Keratinocyte (primary cell): Measurements from ENCODE around the gene PLXNB1. TPM values are rescaled to one million over a fixed set of nuclear protein-coding genes. Genes with fewer than 3 reads are reported as not detected.
A peak's percentile ranks its signal among the peaks of the same experiment; 100 is the strongest.

Experiments used
- DNase-seq: peaks from one replicate; pipeline ENCODE4 v3.0.0-alpha.2; 2011; ENCODE audit warnings: low read depth, missing footprints, low spot score
- FAIRE-seq: peaks from 2 replicates; lab custom pipeline; 2011; peaks lifted over from hg19 to GRCh38; lab: Jason Lieb, UNC
- H2AFZ ChIP-seq: 2 replicates; pipeline ENCODE4 v1.6.0; 2012; ENCODE audit warnings: low read length, control low read depth, inconsistent platforms; ENCODE audit not compliant: control insufficient read depth
- H3K27ac ChIP-seq: 2 replicates; pipeline ENCODE4 v1.5.1; 2011; ENCODE audit warnings: low read length; ENCODE audit not compliant: control insufficient read depth, insufficient read depth
- H3K27me3 ChIP-seq: 3 replicates; pipeline ENCODE4 v1.6.0; 2011; ENCODE audit warnings: low read length; ENCODE audit not compliant: control insufficient read depth, insufficient read depth; ENCODE audit errors: extremely low read depth
- H3K36me3 ChIP-seq, 2 experiments: 2 replicates in 1 of 2; 3 replicates in 1 of 2; pipeline ENCODE4 v1.5.1; 2011; ENCODE audit warnings: low read length in 2 of 2, mild to moderate bottlenecking in 1 of 2; ENCODE audit not compliant: control insufficient read depth in 2 of 2, insufficient read depth in 2 of 2; ENCODE audit errors: extremely low read depth in 1 of 2
- H3K4me1 ChIP-seq: 3 replicates; pipeline ENCODE4 v1.5.1; 2011; ENCODE audit warnings: low read length; ENCODE audit not compliant: control insufficient read depth, insufficient read depth; ENCODE audit errors: extremely low read depth
- H3K4me2 ChIP-seq: 3 replicates; pipeline ENCODE4 v1.6.0; 2011; ENCODE audit warnings: low read depth, low read length; ENCODE audit not compliant: control insufficient read depth, insufficient read depth; ENCODE audit errors: extremely low read depth
- H3K4me3 ChIP-seq, 3 experiments: fragments of 200-600 bp in 1 of 3; sonication (generic) in 1 of 3; 2 replicates in 2 of 3; 3 replicates in 1 of 3; pipeline ENCODE4 v1.5.1; 2011 to 2016; ENCODE audit warnings: low read length in 3 of 3, mild to moderate bottlenecking in 3 of 3, control low read depth in 2 of 3, inconsistent platforms in 1 of 3, low read depth in 1 of 3, mixed read lengths in 1 of 3, mixed run types in 1 of 3, moderate library complexity in 1 of 3; ENCODE audit not compliant: control insufficient read depth in 2 of 3, insufficient read depth in 2 of 3; ENCODE audit errors: extremely low read depth in 1 of 3
- H3K79me2 ChIP-seq: 2 replicates; pipeline ENCODE4 v1.6.0; 2012; ENCODE audit warnings: low read length; ENCODE audit not compliant: control insufficient read depth, insufficient read depth
- H3K9ac ChIP-seq: 3 replicates; pipeline ENCODE4 v1.6.0; 2011; ENCODE audit warnings: low read length; ENCODE audit not compliant: control insufficient read depth, insufficient read depth; ENCODE audit errors: extremely low read depth
- H3K9me1 ChIP-seq: 3 replicates; pipeline ENCODE4 v1.6.0; 2011; ENCODE audit warnings: low read length; ENCODE audit not compliant: control insufficient read depth, insufficient read depth; ENCODE audit errors: extremely low read depth
- H3K9me3 ChIP-seq: 2 replicates; pipeline ENCODE4 v1.5.1; 2012; ENCODE audit warnings: low read depth, low read length; ENCODE audit not compliant: control insufficient read depth
- H4K20me1 ChIP-seq: 3 replicates; pipeline ENCODE4 v1.6.0; 2011; ENCODE audit warnings: low read length; ENCODE audit not compliant: control insufficient read depth, insufficient read depth; ENCODE audit errors: extremely low read depth
- CTCF ChIP-seq, 3 experiments: IDR thresholded peaks in 1 of 3; conservative IDR thresholded peaks in 1 of 3; optimal IDR thresholded peaks in 1 of 3; 2 replicates in 2 of 3; 3 replicates in 1 of 3; pipeline versions ENCODE3 to v1.5.1; 2011; ENCODE audit warnings: low read length in 3 of 3, mild to moderate bottlenecking in 3 of 3, moderate library complexity in 2 of 3, control low read depth in 1 of 3, inconsistent platforms in 1 of 3; ENCODE audit not compliant: insufficient read depth in 2 of 3; ENCODE audit errors: extremely low read depth in 1 of 3
- EZH2 ChIP-seq: IDR thresholded peaks from one replicate; pipeline ENCODE4 v1.6.1; 2012; ENCODE audit warnings: inconsistent platforms, mild to moderate bottlenecking, low read length, moderate library complexity
- dilution Hi-C: fragments of 300-500 bp; cut with MboI; formaldehyde crosslinking; loops from one replicate; pipeline ENCODE4 v1.7.0; 2020; ENCODE audit warnings: low sequenced_read_pairs; ENCODE audit not compliant: extremely low pct_ligation_motif_present
- polyA plus RNA-seq, 5 experiments: library from polyadenylated mRNA; depleted of rRNA in 3 of 5; stranded (reverse) in 3 of 5; stranded (forward) in 1 of 5; unstranded in 1 of 5; fragments of >200 nt; gene quantifications; 1 replicate in 1 of 5; 2 replicates in 3 of 5; 3 replicates in 1 of 5; pipeline versions ENCODE4 v1.2.1 to v1.2.3, GENCODE V29; 2011 to 2012; ENCODE audit warnings: missing spikeins in 2 of 5, low read depth in 1 of 5, low replicate concordance in 1 of 5

Gene PLXNB1
- polyA plus RNA-seq, 1 donor (not counting 4 experiments of a cell fraction or from before 2014, with no cell fraction given): 83.0 TPM

DNA sequence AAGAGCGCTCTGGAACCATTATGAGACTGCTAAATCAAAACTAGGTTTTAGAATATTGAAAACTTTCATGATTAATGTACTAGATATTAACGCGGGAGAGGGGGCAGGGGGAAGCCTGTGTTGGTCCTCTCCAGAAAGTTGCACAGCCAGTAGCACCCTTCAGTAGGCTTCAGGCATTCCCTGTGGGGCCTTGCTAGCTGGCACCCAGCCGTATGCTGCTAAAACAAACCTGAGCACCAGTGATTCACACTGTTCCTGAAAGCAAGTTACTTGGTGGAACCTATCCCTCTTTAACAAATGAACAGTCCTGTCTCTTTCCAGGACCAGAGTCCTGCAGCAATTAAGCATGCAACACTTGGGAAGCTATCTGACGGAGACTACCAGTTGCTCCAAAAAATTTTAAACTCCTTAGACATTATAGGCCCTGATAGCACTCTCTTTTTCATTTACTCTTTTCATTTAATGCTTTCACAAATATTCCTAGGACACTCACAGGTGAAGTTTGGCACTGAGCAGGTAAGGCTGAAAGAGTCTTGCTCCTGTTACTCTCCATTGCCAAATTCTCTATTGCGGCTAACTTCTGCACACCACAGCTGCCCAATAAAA, 15.5 kb upstream of the PLXNB1 start:
- FAIRE-seq: no peak
- H3K4me3 ChIP-seq: peak overlapping the region in 1 of 3 experiments; percentile 93
- no peak for DNase-seq
- H2AFZ ChIP-seq: no peak overlapping the region
- no peaks in the 10 kb centered on the region for H3K27me3 ChIP-seq
- peaks cover 46% of the 10 kb centered on the region for H3K79me2 ChIP-seq
- no peaks in the 10 kb centered on the region for H3K9me3 ChIP-seq
- dilution Hi-C loops: loop anchor here (25.0 kb wide), 1 partner anchor 183 kb away; no protein-coding TSS in a partner anchor
- H4K20me1 ChIP-seq: peaks cover 4% of the 10 kb centered on the region
- no peak for TF ChIP-seq CTCF (optimal IDR thresholded peaks at IDR 0.05 in 1 of 3, IDR thresholded peaks at IDR 0.05 in 1 of 3, conservative IDR thresholded peaks at IDR 0.05 in 1 of 3; ENCODE audit: extremely low read depth in 1 of 3, insufficient read depth in 2 of 3, low read length in 3 of 3)
- TF ChIP-seq EZH2: no peak
- peak overlapping the region; percentile 99 for H3K4me2 ChIP-seq
- H3K9me1 ChIP-seq: peaks cover 3% of the 10 kb centered on the region
- no peak overlapping the region for H3K9ac ChIP-seq
- peaks cover 27% of the 10 kb centered on the region for H3K4me1 ChIP-seq
- peaks cover 6 to 13% of the 10 kb centered on the region in 2 experiments for H3K36me3 ChIP-seq
- peak overlapping the region; percentile 77 for H3K27ac ChIP-seq

DNA sequence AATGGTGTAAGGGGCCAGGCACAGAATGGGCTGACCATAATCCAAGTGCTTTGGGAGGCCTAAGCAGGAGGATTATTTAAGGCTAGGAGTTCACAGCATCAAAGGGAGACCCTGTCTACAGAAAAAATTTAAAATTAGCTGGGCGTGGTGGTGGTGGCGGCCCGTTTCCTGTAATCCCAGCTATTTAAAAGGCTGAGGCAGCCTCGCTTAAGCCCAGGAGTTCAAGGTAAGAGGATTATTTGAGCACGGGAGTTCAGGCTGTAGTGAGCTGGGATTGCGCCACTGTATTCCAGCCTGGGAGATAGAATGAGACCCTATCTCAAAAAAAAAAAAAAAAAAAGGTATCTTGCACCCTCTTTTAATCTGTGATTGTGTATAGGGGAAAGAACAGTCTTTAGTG, 12.1 kb upstream of the PLXNB1 start:
- Histone ChIP-seq H3K4me3 (peak overlapping the region in 1 of 3 experiments; percentile 99), H3K27ac (peak overlapping the region; percentile 33), H3K9me3 (no peaks in the 10 kb centered on the region)

More for the DNA sequence above, 12.1 kb upstream of the PLXNB1 start:
- Histone ChIP-seq H3K9me1 (peaks cover 3% of the 10 kb centered on the region), H3K79me2 (peaks cover 44% of the 10 kb centered on the region), H3K36me3 (peaks cover 6 to 10% of the 10 kb centered on the region in 2 experiments), H2AFZ (no peak overlapping the region), H3K27me3 (no peaks in the 10 kb centered on the region), H3K9ac (peak overlapping the region; percentile 92), H4K20me1 (peaks cover 4% of the 10 kb centered on the region), H3K4me1 (peaks cover 21% of the 10 kb centered on the region), H3K4me2 (peak overlapping the region; percentile 86)
- FAIRE-seq (no peak), DNase-seq (no peak)
- TF ChIP-seq EZH2 (no peak), CTCF (optimal IDR thresholded peaks at IDR 0.05 in 1 of 3, IDR thresholded peaks at IDR 0.05 in 1 of 3, conservative IDR thresholded peaks at IDR 0.05 in 1 of 3; ENCODE audit: extremely low read depth in 1 of 3, insufficient read depth in 2 of 3, low read length in 3 of 3) (no peak)
- dilution Hi-C loops: loop anchor here (25.0 kb wide), 1 partner anchor 180 kb away; no protein-coding TSS in a partner anchor
